Fibroblast of the conjunctiva (primary cell): ENCODE results near the gene ZNF213.

ENCODE experiments used
- DNase-seq: peaks from one replicate; pipeline ENCODE4 v3.0.0-alpha.2; 2010; ENCODE audit warnings: low read depth

ZNF213 gene

GRCh38 chr16:3134338-3135125, at the start of gene ZNF213:
TSS of gene ZNF213 (plus strand) at chr16:3135029. CDS start at chr16:3137281, 2,252 bp downstream.
- peak; percentile 95 for DNase-seq

GRCh38 chr16:3085868-3086595, 48.8 kb upstream of the ZNF213 start:
- DNase-seq: no peak

- DNase-seq: no peak
Observed at GRCh38 chr16:3086596-3087242, 48.1 kb upstream of the ZNF213 start.

- no peak for DNase-seq
Observed at GRCh38 chr16:3087243-3088235, 47.3 kb upstream of the ZNF213 start.

- no peak for DNase-seq
Observed at GRCh38 chr16:3088450-3088849, 46.4 kb upstream of the ZNF213 start.

GRCh38 chr16:3088925-3089716, 45.7 kb upstream of the ZNF213 start:
- DNase-seq: no peak

GRCh38 chr16:3089717-3090592, 44.9 kb upstream of the ZNF213 start:
- no peak for DNase-seq

GRCh38 chr16:3091551-3091950, 43.3 kb upstream of the ZNF213 start:
- no peak for DNase-seq

- DNase-seq: no peak
Observed at GRCh38 chr16:3092501-3092941, 42.3 kb upstream of the ZNF213 start.

- DNase-seq: peak; percentile 12
Observed at GRCh38 chr16:3094289-3095027, 40.4 kb upstream of the ZNF213 start.

- no peak for DNase-seq
Observed at GRCh38 chr16:3095869-3096268, 39.0 kb upstream of the ZNF213 start.

GRCh38 chr16:3096362-3096761, 38.5 kb upstream of the ZNF213 start:
- DNase-seq: no peak

- no peak for DNase-seq
Observed at GRCh38 chr16:3097266-3097665, 37.6 kb upstream of the ZNF213 start.

- DNase-seq: no peak
Observed at GRCh38 chr16:3098459-3099394, 36.1 kb upstream of the ZNF213 start, which contains the start of gene ZSCAN10. TSS of gene ZSCAN10 (minus strand) at chr16:3099294. CDS start at chr16:3092937, 6,357 bp downstream.

- no peak for DNase-seq
Observed at GRCh38 chr16:3099395-3099731, 35.5 kb upstream of the ZNF213 start.

- peak; percentile 82 for DNase-seq
Observed at GRCh38 chr16:3099732-3100499, 34.9 kb upstream of the ZNF213 start.
